NCI-H1436 (cell line): ENCODE results near the gene PDZD11.
"Not testable (repeated sequence)": the region's sequence is repeated elsewhere in the genome, so short reads cannot be mapped to it uniquely, and the experiment has no call there.

Experiments
- DNase-seq: peaks from one replicate; lab custom pipeline; 2025; lab: John Stamatoyannopoulos, UW

The PDZD11 gene

DNA sequence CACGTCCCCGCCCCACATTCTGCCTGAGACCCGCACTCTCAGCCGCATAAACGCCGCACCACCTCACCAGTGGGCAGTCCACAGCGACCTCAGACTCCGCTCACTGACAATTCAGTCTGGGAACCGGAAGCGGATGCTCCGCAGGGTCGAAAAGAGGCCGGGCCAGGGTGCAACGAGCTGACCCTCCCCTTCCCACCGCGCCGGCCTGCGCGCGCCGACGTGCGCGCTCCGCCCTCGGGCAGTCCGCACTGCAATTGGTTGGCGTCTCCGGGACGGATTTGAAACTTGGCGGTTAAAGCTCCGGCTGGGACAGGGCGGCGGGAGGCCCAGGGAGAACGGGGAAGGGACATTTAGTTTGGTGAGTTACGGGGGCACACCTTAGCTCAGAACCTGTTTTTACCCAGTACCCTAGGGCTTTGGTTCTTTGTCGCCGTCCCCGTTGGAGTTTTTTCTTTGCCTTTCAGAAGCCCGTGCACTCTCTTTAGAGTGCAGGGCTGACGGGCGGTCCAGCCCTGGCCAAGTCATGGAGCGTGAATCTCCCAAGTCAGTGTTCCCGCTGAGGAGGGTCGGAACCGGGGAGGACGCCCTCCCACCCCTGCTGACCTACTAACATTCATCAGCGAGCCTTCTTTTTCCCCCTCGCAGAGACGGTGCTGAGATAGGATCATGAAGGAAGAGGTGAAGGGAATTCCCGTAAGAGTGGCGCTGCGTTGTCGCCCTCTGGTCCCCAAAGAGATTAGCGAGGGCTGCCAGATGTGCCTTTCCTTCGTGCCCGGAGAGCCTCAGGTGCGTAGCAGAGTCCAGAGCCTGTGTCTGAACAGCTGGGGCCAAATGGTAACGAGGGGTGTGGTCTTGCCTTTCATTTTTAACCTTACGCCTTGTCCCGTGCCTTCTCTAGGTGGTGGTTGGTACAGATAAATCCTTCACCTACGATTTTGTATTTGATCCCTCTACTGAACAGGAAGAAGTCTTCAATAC is at the start of gene PDZD11, which contains the start of gene KIF4A:
Gene PDZD11 (minus strand): TSS at position 135 of the 978 bp plus-strand sequence. CDS start 586 bp downstream, outside the sequence.
Gene KIF4A (plus strand): TSS at position 312 of the 978 bp plus-strand sequence. CDS start 355 bp downstream, at position 667.
- DNase-seq = peak; percentile 80

GRCh38 chrX:70338290-70338689 is 48.6 kb upstream of the PDZD11 start:
- DNase-seq = no peak

- no peak for DNase-seq
Measured at GRCh38 chrX:70336767-70337166, 47.0 kb upstream of the PDZD11 start.

DNA sequence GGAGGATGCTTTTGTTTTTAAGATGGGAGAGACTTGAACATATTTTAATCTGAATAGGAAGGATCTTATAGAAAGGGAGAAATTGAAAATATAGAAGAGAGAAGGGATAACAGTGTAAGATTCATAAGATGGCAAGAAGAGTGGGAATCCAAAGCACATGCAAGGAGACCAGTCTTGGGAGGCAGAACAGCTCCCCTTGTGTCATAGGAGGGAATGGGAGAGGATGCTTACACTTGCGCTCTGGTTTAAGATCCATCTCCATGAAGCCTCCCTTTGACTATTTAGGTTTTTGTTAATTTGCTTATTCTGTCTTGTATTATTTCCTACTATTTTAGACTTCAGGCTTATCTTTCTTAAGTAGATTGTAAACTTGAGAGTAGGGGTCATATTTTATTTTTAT is 42.9 kb upstream of the PDZD11 start:
- no peak for DNase-seq

DNA sequence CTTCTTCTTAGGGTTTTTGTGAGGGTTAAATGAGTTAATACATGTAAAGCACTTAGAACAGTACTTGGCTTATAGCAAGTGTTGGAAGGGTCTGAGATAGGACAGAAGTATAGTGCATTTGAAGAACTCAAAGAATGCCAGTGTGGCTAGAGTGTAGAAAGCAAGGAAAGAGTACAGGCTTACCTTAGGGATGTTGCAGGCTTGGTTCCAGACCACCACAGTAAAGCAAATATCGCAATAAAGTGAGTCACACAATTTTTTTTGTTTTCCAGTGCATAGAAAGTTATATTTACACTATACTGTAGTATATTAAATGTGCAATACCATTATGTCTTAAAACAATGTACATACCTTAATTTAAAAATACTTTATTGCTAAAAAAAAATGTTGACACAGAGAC is 41.4 kb upstream of the PDZD11 start:
- DNase-seq = no peak

- DNase-seq = no peak
Measured at GRCh38 chrX:70324326-70324725, 34.6 kb upstream of the PDZD11 start.

GRCh38 chrX:70323628-70324027 is 33.9 kb upstream of the PDZD11 start:
- DNase-seq = not testable (repeated sequence)

DNA sequence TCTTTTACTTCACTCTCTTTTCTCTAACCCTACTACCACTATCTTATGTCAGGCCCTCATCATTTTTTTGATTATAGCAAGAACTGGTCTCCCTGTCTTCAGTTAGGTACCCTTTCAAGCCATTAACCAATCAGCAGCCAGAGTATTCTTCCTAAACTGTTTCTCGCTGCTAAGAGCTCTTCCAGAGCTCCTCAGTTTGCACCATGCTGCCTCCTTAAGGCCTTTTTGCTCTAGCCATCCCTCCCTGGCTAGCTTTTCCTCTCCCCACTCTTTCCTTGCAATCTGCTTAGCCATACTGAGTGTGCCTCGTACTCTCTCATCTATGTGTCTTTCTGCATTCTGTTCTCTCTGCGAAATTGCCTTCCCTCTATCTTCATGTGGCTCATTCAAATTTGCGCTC is 33.1 kb upstream of the PDZD11 start:
- DNase-seq = no peak

- DNase-seq = no peak
Measured at GRCh38 chrX:70313503-70313902, 23.8 kb upstream of the PDZD11 start.

- no peak for DNase-seq
Measured at GRCh38 chrX:70301716-70302115, 12.0 kb upstream of the PDZD11 start.

DNA sequence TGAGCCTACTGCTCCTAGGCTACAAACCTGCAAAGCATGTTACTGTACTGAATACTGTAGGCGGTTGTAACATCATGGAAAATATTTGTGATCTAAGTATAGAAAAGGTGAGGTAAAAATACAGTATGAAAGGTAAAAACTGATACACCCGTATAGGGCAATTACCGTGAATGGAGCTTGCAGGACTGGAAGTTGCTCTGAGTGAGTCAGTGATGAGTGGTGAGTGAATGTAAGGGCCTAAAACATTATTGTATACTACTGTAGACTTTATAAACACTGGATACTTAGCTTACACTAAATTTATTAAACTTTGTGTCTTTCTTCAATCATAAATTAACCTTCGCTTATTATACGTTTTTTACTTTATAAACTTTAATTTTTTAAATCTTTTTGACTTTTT is 3.9 kb upstream of the PDZD11 start:
- DNase-seq = no peak

GRCh38 chrX:70292788-70293187 is 3.1 kb upstream of the PDZD11 start:
- no peak for DNase-seq

DNA sequence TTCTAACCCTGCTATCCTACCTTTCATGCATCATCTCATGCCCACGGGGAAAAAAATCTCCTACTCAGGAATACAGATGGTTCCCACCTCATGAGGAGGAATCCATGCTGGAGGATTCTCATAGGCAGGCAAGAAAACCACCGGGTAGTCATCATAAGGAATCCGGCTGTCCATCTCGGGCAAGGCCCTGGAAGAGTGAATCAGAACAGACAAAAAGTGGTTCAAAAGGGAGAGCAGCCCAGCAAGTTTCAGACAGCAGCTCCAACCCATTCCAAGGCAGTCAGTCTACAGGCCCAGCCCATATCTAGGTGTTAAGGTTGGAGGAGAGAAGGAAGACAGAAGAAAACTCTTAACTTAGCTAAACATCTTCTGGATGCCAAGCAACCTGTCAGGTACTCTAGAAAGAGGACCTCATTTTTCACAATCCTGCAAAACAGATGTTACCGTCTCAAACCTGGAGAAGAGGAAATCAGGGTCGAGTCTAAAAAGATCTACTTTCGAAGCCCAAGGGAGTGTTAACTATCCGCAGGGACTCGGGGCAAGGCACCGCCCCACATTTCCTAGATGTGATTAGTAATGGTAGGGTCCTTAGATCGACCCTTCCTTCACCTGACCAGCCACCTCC is 447 bp downstream of the PDZD11 start:
- DNase-seq = no peak

DNA sequence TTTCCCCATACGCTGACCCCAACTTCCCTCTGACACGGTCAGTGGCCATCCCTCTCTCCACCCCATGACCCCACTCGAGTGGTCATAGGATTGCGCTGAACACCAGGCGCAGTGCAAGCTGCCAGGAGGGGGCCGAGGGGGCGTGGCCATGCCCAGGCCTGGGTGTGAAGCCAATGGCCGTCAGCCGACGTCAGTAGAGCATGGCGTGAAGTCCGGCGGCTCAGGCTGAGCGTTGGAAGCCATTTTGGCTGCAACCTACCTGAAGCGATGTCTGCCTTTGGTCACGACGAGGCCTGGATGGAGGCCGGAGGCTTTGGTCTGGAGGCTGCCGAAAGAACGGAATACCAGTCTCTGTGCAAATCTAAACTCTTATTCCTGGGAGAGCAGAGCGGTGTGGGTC is 7.8 kb downstream of the PDZD11 start, which contains the start of gene RAB41:
Gene RAB41 (plus strand): TSS at position 222 of the 400 bp plus-strand sequence. CDS start 46 bp downstream, at position 268.
- DNase-seq = no peak

- no peak for DNase-seq
Measured at GRCh38 chrX:70280573-70280972, 9.2 kb downstream of the PDZD11 start.

GRCh38 chrX:70279081-70279480 is 10.6 kb downstream of the PDZD11 start:
- DNase-seq = no peak

GRCh38 chrX:70274029-70274428 is 15.7 kb downstream of the PDZD11 start:
- DNase-seq = not testable (repeated sequence)

- no peak for DNase-seq
Measured at GRCh38 chrX:70268034-70268433, 21.7 kb downstream of the PDZD11 start, which contains the start of gene ARR3. TSS of gene ARR3 (plus strand) at chrX:70268334. CDS start at chrX:70269386, 1,052 bp downstream.

DNA sequence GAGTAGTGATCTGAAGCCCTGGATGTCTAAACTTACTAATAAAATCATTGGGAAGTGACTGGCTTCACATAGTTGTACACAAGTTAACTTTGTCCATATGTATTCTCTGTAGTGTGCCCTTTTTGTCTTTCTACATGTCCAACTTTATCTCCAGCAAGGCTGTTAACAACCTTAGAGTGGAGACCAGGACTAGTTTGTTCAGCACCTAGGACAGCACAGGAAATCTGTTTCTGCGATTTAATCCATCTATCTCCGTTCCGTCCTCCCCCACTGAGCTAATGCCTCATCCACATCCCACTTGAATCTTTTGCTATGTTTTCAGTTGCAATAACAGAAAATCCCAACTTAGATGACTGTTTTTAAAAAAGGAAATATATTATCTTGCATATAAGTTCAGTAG is 24.9 kb downstream of the PDZD11 start:
- DNase-seq = no peak

DNA sequence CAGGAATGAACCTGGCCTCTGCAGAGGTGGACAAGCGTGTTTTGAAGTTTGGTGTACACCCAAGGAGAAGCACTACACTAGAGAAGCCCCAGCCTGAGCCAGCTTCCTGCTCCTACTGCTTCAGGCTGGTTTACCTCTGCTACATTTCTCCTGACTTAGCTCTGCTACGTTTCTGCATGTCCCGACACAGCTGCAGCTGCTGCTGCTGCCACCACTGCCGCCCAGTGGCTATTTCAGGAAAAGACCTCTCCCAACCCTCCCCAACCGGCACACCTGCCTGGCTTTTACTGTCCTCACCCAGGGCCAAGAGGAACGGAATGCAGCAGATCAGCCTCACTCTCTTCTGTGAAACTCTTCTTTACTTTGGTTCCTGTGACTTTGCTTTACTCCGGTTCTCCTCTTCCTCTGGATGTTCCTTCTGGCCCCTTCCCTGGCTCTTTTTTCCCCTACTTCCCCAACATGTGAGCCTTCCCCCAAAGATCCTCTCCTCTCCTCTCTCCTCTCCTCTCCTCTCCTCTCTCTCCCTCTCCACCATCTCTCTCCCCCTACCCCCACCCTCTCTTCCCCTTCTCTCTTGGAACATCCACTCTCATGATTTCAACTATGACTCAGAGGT is 26.7 kb downstream of the PDZD11 start:
- peak; percentile 68 for DNase-seq

DNA sequence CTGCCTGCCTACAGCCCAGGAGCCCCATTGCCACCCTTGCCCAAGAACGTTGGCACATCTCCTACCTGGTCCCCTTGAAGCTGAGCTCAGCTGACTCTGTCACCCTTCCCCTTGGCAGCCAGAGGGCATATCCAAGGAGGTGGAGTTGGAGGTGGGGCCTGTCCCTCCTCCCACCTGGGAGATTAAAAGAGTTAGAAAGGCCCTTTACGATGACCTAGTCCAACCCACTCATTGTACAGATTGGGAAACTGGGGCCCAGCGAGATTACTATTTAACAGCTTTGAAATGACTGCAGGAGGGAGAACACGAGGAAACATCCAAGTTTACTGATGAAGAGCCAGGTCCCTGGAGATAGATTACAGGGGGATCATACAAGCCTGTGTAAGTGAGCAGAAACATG is 29.6 kb downstream of the PDZD11 start, which contains the start of gene P2RY4:
Gene P2RY4 (minus strand): TSS at position 101 of the 400 bp plus-strand sequence. CDS start 580 bp downstream, outside the sequence.
- no peak for DNase-seq
